Left ventricle myocardium superior (tissue), 1 donor: ENCODE data around the gene ROPN1L. TPM values are rescaled to one million over a fixed set of nuclear protein-coding genes. Genes with fewer than 3 reads are reported as not detected.

ENCODE experiments used
- ATAC-seq: fragments of 200-7000 bp; cut with Tn5 transposase; one replicate; pipeline ENCODE4 v1.9.1; 2020; ENCODE audit warnings: mild to moderate bottlenecking, moderate library complexity
- DNase-seq: peaks from one replicate; pipeline ENCODE4 v3.0.0-alpha.2; 2020
- intact Hi-C: fragments of 100-400 bp; cut with micrococcal nuclease; formaldehyde crosslinking; loops from one replicate; pipeline ENCODE4 v1.11.0; 2022
- total RNA-seq: library from RNA; stranded (reverse); fragmentation: NEBNext Ultra II Directional; extraction: Animal tissue kit (Norgen Biotek cat#: 25700); gene quantifications from one replicate; pipeline ENCODE4 v1.2.1, GENCODE V29; 2021
- donor health status: DM: no; HTN: yes; CAD: no; lungs with severe emphysema.

ROPN1L gene
- total RNA-seq, 1 donor from 2014 or later, result 0.20 TPM

DNA sequence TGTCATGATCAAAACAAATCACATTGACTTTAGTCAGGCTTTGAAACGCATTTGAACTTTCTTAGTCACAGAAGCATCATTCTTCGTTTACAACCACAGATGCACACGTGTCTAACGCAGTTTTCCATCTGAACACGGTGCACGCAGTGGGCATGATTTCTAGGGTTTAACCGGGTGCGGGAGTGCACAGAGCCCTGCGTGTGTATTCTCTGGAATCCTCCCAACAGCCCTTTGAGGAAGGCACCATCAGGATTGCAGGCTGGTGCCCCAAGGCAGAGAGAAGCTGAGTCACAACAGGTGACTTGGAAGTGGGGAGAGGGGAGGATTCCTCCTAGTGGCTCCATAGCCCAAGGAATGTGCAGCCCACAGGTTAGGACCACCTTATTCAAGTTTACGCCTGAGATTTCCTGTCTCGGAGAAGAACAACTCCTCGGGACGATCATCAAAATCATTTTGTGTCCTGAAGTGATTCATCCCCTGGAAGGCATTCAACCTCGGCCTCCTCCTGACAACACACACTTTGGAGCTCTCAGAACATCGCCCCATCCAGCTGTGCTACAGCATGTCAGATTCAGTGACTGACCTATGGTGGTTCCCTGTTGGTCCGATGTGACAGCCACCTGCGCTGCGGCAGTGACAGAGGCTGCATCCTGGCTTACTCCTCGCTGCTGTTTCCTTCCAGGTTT lies 13.1 kb downstream of the ROPN1L start:
- intact Hi-C loops, result no loop called here
- ATAC-seq, result no peak

GRCh38 chr5:10455277-10455670 lies 13.6 kb downstream of the ROPN1L start:
- DNase-seq (peak; percentile 43), ATAC-seq (no peak)
- intact Hi-C loops, result no loop called here

More for the DNA sequence above, 13.1 kb downstream of the ROPN1L start:
- no peak for DNase-seq

DNA sequence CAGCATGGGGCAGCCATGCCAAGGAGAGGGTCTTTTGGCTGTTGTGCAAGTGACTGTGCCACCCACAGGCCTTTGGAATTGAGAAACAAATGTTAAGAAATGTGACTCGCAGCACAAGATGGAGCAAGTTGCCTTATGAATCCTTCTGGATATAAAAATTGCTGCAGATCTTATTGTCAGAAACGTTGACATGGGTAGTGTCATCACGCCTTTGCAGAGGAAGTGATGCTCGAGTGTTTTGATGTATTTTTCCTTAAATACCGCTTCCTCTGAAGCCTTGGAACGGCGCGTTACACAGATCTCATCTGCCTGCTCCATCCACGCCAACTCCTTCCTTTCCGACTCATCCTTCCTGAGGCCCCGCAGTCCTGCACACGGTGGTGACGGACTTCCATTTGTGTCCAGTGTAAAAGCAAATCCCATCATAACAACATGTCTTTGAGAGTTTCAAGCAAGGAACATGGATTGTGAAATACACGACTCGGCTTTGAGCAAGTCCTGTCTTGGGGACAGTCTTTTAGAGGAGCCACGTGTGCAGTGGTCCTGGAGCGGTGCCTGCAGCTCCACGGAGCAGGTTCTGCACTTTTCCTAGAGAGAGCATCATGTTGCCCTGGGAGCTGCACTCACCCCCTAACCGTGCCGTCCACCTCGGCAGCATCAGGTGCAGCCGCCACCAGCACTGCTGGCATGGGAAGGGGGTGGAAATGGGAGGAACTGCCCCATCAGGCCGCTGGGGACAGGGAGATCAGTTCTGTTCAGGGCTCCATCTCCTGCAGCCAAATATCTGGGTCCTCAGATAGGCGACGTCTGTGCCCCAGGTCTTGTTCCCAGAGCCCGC lies 15.1 kb downstream of the ROPN1L start:
- no peak for ATAC-seq
- intact Hi-C loops, result no loop called here
- no peak for DNase-seq

GRCh38 chr5:10457682-10458574 lies 16.2 kb downstream of the ROPN1L start:
- intact Hi-C loops, result no loop called here
- ATAC-seq, result peak; percentile 56
- peak; percentile 50 for DNase-seq

DNA sequence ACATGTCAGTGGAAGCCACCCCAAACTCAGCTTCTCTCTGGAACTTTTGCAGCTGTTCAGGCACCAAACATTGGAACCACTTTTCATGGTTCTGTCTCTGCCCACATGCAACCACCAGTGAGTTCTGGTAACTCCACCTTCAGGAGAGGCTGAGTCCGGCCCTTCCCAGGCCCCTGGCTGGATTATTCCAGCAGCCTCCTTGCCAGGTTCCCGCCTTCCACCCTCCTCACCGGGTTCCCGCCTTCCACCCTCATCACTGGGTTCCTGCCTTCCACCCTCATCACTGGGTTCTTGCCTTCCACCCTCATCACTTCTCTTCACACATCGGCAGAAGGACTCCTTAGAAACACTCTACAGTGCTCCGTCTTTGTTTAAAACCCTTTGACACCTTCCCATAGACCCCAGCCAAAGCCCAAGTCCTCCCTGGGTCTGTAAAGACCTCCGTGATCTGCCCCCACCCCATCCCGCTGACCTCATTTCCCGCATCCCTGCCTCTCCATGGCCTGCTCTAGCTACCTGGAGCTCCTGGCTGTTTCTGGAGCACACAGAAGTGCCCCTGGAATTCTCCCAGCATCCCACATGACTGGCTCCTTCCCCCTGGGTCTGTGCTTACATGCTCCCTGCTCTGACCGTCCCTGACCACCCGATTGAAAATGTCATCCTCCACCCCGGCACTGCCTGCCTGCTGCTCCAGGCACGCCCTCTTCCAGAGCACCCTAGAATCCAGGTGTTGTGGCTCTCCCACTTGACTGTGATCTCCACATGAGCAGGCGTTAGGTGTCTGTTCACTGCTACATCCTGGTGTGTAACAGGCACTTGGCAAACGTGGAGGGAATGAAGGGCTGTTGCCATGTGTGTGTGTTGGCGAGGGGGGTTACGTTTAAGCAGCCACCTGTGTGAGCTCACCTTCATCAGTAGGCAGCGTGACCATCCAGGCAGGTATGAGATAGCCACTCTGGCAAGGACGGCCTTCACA lies 17.7 kb downstream of the ROPN1L start:
- ATAC-seq (no peak), DNase-seq (no peak)
- intact Hi-C loops, result no loop called here

DNA sequence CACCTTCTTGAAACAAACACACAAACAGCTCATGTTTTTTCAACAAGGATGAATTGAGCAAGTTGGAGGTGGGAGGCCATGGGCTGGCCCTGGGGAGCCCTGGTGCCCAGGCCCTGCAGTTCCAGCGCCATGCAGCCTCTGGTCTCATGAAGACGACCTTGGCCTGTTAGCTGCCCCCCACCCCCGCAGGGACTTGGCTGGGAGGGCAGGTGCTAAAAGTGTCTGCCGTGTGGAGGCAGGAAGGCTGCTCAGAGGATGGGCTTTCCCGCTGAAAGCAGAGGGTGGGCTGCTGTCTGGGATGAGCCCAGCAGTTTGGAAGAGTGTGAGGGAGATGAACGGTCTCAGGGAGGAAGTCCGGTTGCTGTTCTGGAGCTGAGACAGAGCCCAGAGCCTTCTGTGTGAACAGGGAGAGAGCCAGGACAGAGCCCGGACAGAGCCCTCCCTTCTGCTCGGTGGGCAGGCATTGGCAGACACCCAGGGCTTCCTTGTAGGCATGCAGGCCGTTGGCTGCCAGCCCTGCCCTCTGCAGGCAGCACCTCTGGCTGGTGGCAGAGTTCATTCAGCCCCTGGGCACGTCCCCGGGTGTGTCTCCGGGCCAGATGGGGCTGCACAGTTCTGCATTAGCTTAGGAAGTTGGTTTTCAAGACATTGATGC lies 18.7 kb downstream of the ROPN1L start:
- ATAC-seq (peak; percentile 95), DNase-seq (peak; percentile 95)
- intact Hi-C loops, result no loop called here

- no peak for ATAC-seq
- intact Hi-C loops, result no loop called here
- no peak for DNase-seq
Measured at GRCh38 chr5:10461041-10461440, 19.4 kb downstream of the ROPN1L start.

GRCh38 chr5:10461904-10462555 lies 20.4 kb downstream of the ROPN1L start:
- no peak for ATAC-seq
- intact Hi-C loops, result no loop called here

GRCh38 chr5:10463566-10463965 lies 21.9 kb downstream of the ROPN1L start:
- intact Hi-C loops, result no loop called here
- no peak for ATAC-seq
- DNase-seq, result no peak

More at GRCh38 chr5:10461904-10462555, 20.4 kb downstream of the ROPN1L start:
- DNase-seq, result no peak

- intact Hi-C loops, result no loop called here
- ATAC-seq (no peak), DNase-seq (no peak)
Measured at GRCh38 chr5:10464173-10464572, 22.5 kb downstream of the ROPN1L start.

DNA sequence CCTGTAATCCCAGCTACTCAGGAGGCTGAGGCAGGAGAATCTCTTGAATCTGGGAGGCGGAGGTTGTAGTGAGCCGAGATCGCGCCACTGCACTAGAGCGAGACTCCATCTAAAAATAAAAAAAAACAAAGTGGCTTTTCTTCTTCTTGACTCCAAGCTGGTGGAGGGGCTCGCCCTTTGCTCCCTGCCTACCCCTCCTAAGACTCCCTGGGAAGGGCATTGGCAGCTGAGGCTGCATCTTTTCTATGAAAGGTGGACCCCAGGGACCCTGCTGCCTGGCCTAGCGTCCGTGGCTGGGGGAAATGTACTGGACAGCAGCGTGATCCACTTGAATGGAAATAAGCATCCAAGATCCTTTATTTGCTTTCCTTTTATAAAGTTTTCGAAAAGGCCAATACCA lies 24.0 kb downstream of the ROPN1L start:
- DNase-seq, result no peak
- intact Hi-C loops, result no loop called here
- no peak for ATAC-seq

DNA sequence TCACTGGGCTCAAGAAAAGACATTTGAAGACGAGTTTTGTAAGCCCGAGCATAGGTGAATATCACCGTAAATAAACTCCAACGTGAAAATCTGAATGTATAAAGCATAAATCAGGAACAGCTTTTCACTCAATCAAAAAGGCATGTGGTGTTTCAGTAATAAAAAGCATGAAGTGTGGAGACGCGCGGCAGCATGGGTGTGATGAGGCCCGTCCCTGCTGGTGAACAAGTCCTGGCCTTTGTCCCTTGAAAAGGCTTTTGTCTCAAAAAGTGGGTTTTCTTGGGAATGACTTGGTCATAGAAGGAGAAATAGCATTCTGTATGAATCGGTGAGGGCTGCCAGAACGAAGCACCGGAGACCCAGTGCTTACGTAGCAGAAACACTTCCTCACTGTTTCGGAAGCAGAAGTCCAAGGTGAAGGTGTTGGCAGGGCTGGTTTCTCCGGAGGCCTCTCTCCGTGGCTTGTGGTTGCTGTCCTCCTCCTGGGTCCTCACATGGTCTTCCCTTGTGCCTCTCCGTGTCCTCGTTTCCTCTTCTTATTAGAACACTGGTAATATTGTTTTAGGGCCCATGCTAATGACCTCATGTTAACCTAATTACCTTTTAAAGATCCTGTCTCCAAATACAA lies 24.9 kb downstream of the ROPN1L start:
- ATAC-seq (no peak), DNase-seq (no peak)
- intact Hi-C loops, result no loop called here

- intact Hi-C loops, result no loop called here
- ATAC-seq (no peak), DNase-seq (no peak)
Measured at GRCh38 chr5:10467281-10468198, 25.9 kb downstream of the ROPN1L start.

DNA sequence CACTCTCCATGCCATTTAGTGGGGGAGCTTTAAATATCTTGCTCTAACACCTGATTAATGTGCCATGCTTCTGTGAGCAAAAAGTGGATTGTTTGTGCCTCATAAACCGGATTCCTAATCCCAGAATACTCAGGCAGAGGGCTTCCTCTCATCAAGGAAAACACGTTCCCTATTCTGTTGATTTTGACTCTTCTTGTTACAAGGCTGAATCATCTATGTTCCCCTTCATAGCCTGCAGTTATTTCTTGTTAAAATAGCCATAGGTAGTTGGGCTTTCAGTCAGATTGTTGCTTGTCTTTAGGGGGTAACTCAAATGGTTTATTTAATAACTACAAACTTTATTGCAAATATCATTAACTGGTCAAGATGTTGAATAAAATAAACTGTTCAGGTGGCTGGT lies 26.6 kb downstream of the ROPN1L start:
- DNase-seq (no peak), ATAC-seq (no peak)
- intact Hi-C loops, result no loop called here

- no peak for ATAC-seq
- no peak for DNase-seq
- intact Hi-C loops, result no loop called here
Measured at GRCh38 chr5:10469253-10470050, 27.8 kb downstream of the ROPN1L start.
